ENCODE results near the gene WNT9A. TPM values are rescaled to one million over a fixed set of nuclear protein-coding genes. Genes with fewer than 3 reads are reported as not detected.

Gene WNT9A
- total RNA-seq, 2 donors from 2014 or later: 1.4 to 2.0 TPM

- no peak for TF ChIP-seq CTCF (IDR thresholded peaks at IDR 0.05)
- no peak for TF ChIP-seq POLR2A (IDR thresholded peaks at IDR 0.05)
- TF ChIP-seq POLR2AphosphoS5 (IDR thresholded peaks at IDR 0.05): no peak
- Histone ChIP-seq H3K4me1 (replicated peaks) (no peaks in the 10 kb centered on the region), H3K36me3 (no peaks in the 10 kb centered on the region), H3K27ac (no peak overlapping the region), H3K4me3 (no peak overlapping the region), H3K9me3 (no peaks in the 10 kb centered on the region), H3K27me3 (replicated peaks; ENCODE audit: insufficient read depth) (no peaks in the 10 kb centered on the region)
- intact Hi-C loops (cut with DNase I): no loop called here
- DNase-seq (ENCODE audit: low spot score): no peak
- WGBS: 82% methylated on average over 18 of the region's 18 CpGs
These were observed 4.8 kb upstream of the WNT9A start for GRCh38 chr1:227952374-227953021.

GRCh38 chr1:227951624-227952373, 4.1 kb upstream of the WNT9A start:
- Histone ChIP-seq H3K4me3 (no peak overlapping the region), H3K27me3 (replicated peaks; ENCODE audit: insufficient read depth) (no peaks in the 10 kb centered on the region), H3K36me3 (no peaks in the 10 kb centered on the region), H3K4me1 (replicated peaks) (no peaks in the 10 kb centered on the region), H3K9me3 (no peaks in the 10 kb centered on the region), H3K27ac (no peak overlapping the region)
- intact Hi-C loops (cut with DNase I): no loop called here
- no peak for TF ChIP-seq POLR2A (IDR thresholded peaks at IDR 0.05)
- no peak for TF ChIP-seq CTCF (IDR thresholded peaks at IDR 0.05)
- TF ChIP-seq POLR2AphosphoS5 (IDR thresholded peaks at IDR 0.05): no peak
- 93% methylated on average over 9 of the region's 9 CpGs for WGBS
- no peak for DNase-seq (ENCODE audit: low spot score)

GRCh38 chr1:227950735-227951346, 3.1 kb upstream of the WNT9A start:
- Histone ChIP-seq H3K27me3 (replicated peaks; ENCODE audit: insufficient read depth) (no peaks in the 10 kb centered on the region), H3K36me3 (no peaks in the 10 kb centered on the region), H3K9me3 (no peaks in the 10 kb centered on the region), H3K4me1 (replicated peaks) (peaks cover 6% of the 10 kb centered on the region), H3K4me3 (no peak overlapping the region), H3K27ac (no peak overlapping the region)
- no peak for DNase-seq (ENCODE audit: low spot score)
- WGBS: 92% methylated on average over 8 of the region's 8 CpGs
- intact Hi-C loops (cut with DNase I): no loop called here
- no peak for TF ChIP-seq POLR2AphosphoS5 (IDR thresholded peaks at IDR 0.05)
- TF ChIP-seq CTCF (IDR thresholded peaks at IDR 0.05): no peak
- TF ChIP-seq POLR2A (IDR thresholded peaks at IDR 0.05): no peak

- H3K36me3 ChIP-seq: no peaks in the 10 kb centered on the region
- peaks cover 13% of the 10 kb centered on the region for H3K4me1 ChIP-seq (replicated peaks)
- no peak overlapping the region for H3K27ac ChIP-seq
- no peak for TF ChIP-seq POLR2A (IDR thresholded peaks at IDR 0.05)
- no peak for TF ChIP-seq POLR2AphosphoS5 (IDR thresholded peaks at IDR 0.05)
- no peak for TF ChIP-seq CTCF (IDR thresholded peaks at IDR 0.05)
- intact Hi-C loops (cut with DNase I): loop anchor here (5.0 kb wide), 2 partner anchors 132 to 468 kb away; partner anchors contain the start of gene ARF1
- no peak for DNase-seq (ENCODE audit: low spot score)
- no peaks in the 10 kb centered on the region for H3K9me3 ChIP-seq
- WGBS: 89% methylated on average over 13 of the region's 13 CpGs
- no peak overlapping the region for H3K4me3 ChIP-seq
- H3K27me3 ChIP-seq (replicated peaks; ENCODE audit: insufficient read depth): no peaks in the 10 kb centered on the region
These were observed 2.4 kb upstream of the WNT9A start for GRCh38 chr1:227949954-227950734.
